Activated T-helper 2 cell treated with anti-CD3 and anti-CD28 coated beads, Interferon-gamma antibody, Interleukin-2, Interleukin-4, amounts not matched to agents 10 μg/mL and 5 μg/mL and 100 μg/mL, durations not matched to agents 14 hours and 24 hours and 36 hours (primary cell): Measurements from ENCODE around the gene CRY2. TPM values are rescaled to one million over a fixed set of nuclear protein-coding genes. Genes with fewer than 3 reads are reported as not detected.
A peak's percentile ranks its signal among the peaks of the same experiment; 100 is the strongest.

ENCODE experiments used
- DNase-seq: peaks from one replicate; pipeline ENCODE4 v3.0.0; 2021; ENCODE audit warnings: low spot score
- H3K27ac Mint-ChIP-seq: one replicate; pipeline ENCODE4 v1.8.0; 2021; ENCODE audit warnings: mixed read lengths
- H3K27me3 Mint-ChIP-seq: one replicate; pipeline ENCODE4 v1.8.0; 2021; ENCODE audit warnings: low read depth, mixed read lengths
- H3K36me3 Mint-ChIP-seq: one replicate; pipeline ENCODE4 v1.8.0; 2021; ENCODE audit warnings: low read depth, mixed read lengths
- H3K4me1 Mint-ChIP-seq: one replicate; pipeline ENCODE4 v1.8.0; 2021; ENCODE audit warnings: low read depth, mixed read lengths
- H3K4me3 Mint-ChIP-seq: one replicate; pipeline ENCODE4 v1.8.0; 2021; ENCODE audit warnings: low read depth, mild to moderate bottlenecking, moderate library complexity, mixed read lengths
- H3K9me3 Mint-ChIP-seq: one replicate; pipeline ENCODE4 v1.8.0; 2021; ENCODE audit warnings: mixed read lengths
- intact Hi-C: fragments of 100-400 bp; cut with micrococcal nuclease; formaldehyde crosslinking; loops from one replicate; pipeline ENCODE4 v1.15.1; 2023
- total RNA-seq: library from RNA; stranded (reverse); gene quantifications from 2 replicates; pipeline ENCODE4 v1.2.3, GENCODE V29; 2022

The CRY2 gene
- total RNA-seq, 1 donor from 2014 or later, result 21.5 TPM

- Mint-ChIP-seq H3K4me1 (peaks cover 19% of the 10 kb centered on the region), H3K27me3 (no peaks in the 10 kb centered on the region), H3K27ac (no peak overlapping the region), H3K9me3 (no peaks in the 10 kb centered on the region), H3K36me3 (peaks cover 33% of the 10 kb centered on the region), H3K4me3 (peak overlapping the region; percentile 23)
- DNase-seq, result no peak
- intact Hi-C loops, result loop anchor here (5.0 kb wide), 2 partner anchors 207 to 1348 kb away; partner anchors contain the start of genes CD82 and PHF21A
Measured at GRCh38 chr11:45915446-45915845, 68.2 kb downstream of the CRY2 start.

GRCh38 chr11:45917286-45917622, 70.0 kb downstream of the CRY2 start:
- peaks cover 7% of the 10 kb centered on the region for H3K27me3 Mint-ChIP-seq
- no peak for DNase-seq
- no peaks in the 10 kb centered on the region for H3K9me3 Mint-ChIP-seq
- intact Hi-C loops, result loop anchor here (1.0 to 5.0 kb wide), 3 partner anchors 205 to 1350 kb away; partner anchors contain the start of genes CD82 and PHF21A
- peak overlapping the region; percentile 96 for H3K4me3 Mint-ChIP-seq
- H3K27ac Mint-ChIP-seq, result peak overlapping the region; percentile 98
- H3K4me1 Mint-ChIP-seq, result peaks cover 22% of the 10 kb centered on the region
- peaks cover 23% of the 10 kb centered on the region for H3K36me3 Mint-ChIP-seq

GRCh38 chr11:45917623-45918330, 70.5 kb downstream of the CRY2 start, which contains the start of gene PEX16:
Gene PEX16, minus strand, starts transcription at chr11:45917877. Its CDS starts 66 bp downstream, at chr11:45917811.
- Mint-ChIP-seq H3K9me3 (no peaks in the 10 kb centered on the region), H3K4me3 (peak within 1 kb of the TSS; percentile 96), H3K36me3 (peaks cover 23% of the 10 kb centered on the region), H3K4me1 (peaks cover 22% of the 10 kb centered on the region), H3K27me3 (peaks cover 7% of the 10 kb centered on the region), H3K27ac (peak within 1 kb of the TSS; percentile 98)
- intact Hi-C loops, result loop anchor here (1.0 to 5.0 kb wide), 6 partner anchors 32 to 1350 kb away; partner anchors contain the start of genes CD82, CRY2, MAPK8IP1 and PHF21A
- DNase-seq, result peak; percentile 98

- peaks cover 22% of the 10 kb centered on the region for H3K36me3 Mint-ChIP-seq
- peaks cover 10% of the 10 kb centered on the region for H3K27me3 Mint-ChIP-seq
- H3K9me3 Mint-ChIP-seq, result no peaks in the 10 kb centered on the region
- H3K4me3 Mint-ChIP-seq, result peak overlapping the region; percentile 96
- H3K27ac Mint-ChIP-seq, result peak overlapping the region; percentile 98
- H3K4me1 Mint-ChIP-seq, result peaks cover 24% of the 10 kb centered on the region
- intact Hi-C loops, result loop anchor here (1.0 to 5.0 kb wide), 5 partner anchors 33 to 1351 kb away; partner anchors contain the start of genes CD82, CRY2, MAPK8IP1 and PHF21A
- peak; percentile 62 for DNase-seq
Measured at GRCh38 chr11:45918331-45918941, 71.2 kb downstream of the CRY2 start.

GRCh38 chr11:45918962-45919675, 71.8 kb downstream of the CRY2 start:
- H3K9me3 Mint-ChIP-seq, result no peaks in the 10 kb centered on the region
- peak overlapping the region; percentile 96 for H3K4me3 Mint-ChIP-seq
- no peak for DNase-seq
- H3K4me1 Mint-ChIP-seq, result peaks cover 24% of the 10 kb centered on the region
- peaks cover 20% of the 10 kb centered on the region for H3K36me3 Mint-ChIP-seq
- peak overlapping the region; percentile 98 for H3K27ac Mint-ChIP-seq
- intact Hi-C loops, result loop anchor here (1.0 to 5.0 kb wide), 5 partner anchors 34 to 1352 kb away; partner anchors contain the start of genes CD82, CRY2, MAPK8IP1 and PHF21A
- H3K27me3 Mint-ChIP-seq, result peaks cover 14% of the 10 kb centered on the region

GRCh38 chr11:45919806-45920530, 72.7 kb downstream of the CRY2 start:
- Mint-ChIP-seq H3K4me1 (peaks cover 25% of the 10 kb centered on the region), H3K4me3 (peak overlapping the region; percentile 55), H3K9me3 (no peaks in the 10 kb centered on the region), H3K36me3 (peaks cover 15% of the 10 kb centered on the region), H3K27ac (no peak overlapping the region), H3K27me3 (peaks cover 23% of the 10 kb centered on the region)
- no peak for DNase-seq
- intact Hi-C loops, result loop anchor here (5.0 kb wide), 2 partner anchors 202 to 1353 kb away; partner anchors contain the start of genes CD82 and PHF21A

- peaks cover 23% of the 10 kb centered on the region for H3K27me3 Mint-ChIP-seq
- intact Hi-C loops, result no loop called here
- peaks cover 25% of the 10 kb centered on the region for H3K4me1 Mint-ChIP-seq
- no peak overlapping the region for H3K27ac Mint-ChIP-seq
- no peaks in the 10 kb centered on the region for H3K9me3 Mint-ChIP-seq
- peaks cover 7% of the 10 kb centered on the region for H3K36me3 Mint-ChIP-seq
- DNase-seq, result no peak
- H3K4me3 Mint-ChIP-seq, result no peak overlapping the region
Measured at GRCh38 chr11:45920531-45921477, 73.5 kb downstream of the CRY2 start.

- Mint-ChIP-seq H3K9me3 (no peaks in the 10 kb centered on the region), H3K4me3 (peak overlapping the region; percentile 17), H3K36me3 (no peaks in the 10 kb centered on the region), H3K4me1 (peaks cover 18% of the 10 kb centered on the region), H3K27me3 (peaks cover 23% of the 10 kb centered on the region), H3K27ac (no peak overlapping the region)
- DNase-seq, result no peak
- intact Hi-C loops, result no loop called here
Measured at GRCh38 chr11:45921561-45922424, 74.5 kb downstream of the CRY2 start.

- intact Hi-C loops, result no loop called here
- H3K4me1 Mint-ChIP-seq, result peaks cover 15% of the 10 kb centered on the region
- H3K27me3 Mint-ChIP-seq, result peaks cover 23% of the 10 kb centered on the region
- H3K36me3 Mint-ChIP-seq, result no peaks in the 10 kb centered on the region
- no peak within 1 kb of the TSS for H3K27ac Mint-ChIP-seq
- H3K4me3 Mint-ChIP-seq, result peak within 1 kb of the TSS; percentile 47
- no peak for DNase-seq
- H3K9me3 Mint-ChIP-seq, result no peaks in the 10 kb centered on the region
Measured at GRCh38 chr11:45922425-45923082, 75.3 kb downstream of the CRY2 start, which contains the start of gene LARGE2. Gene LARGE2, plus strand, starts transcription at chr11:45922656. Its CDS starts 227 bp downstream, at chr11:45922883.
